SK-N-SH (cell line): ENCODE data around the gene MAGEC3.

Experiments
- CTCF ChIP-seq: fragments of 200-600 bp; sonication (generic); IDR thresholded peaks from 2 replicates; pipeline ENCODE4 v1.6.1; 2017; ENCODE audit warnings: antibody characterized with exemption, mild to moderate bottlenecking, moderate library complexity
- FOXM1 ChIP-seq: IDR thresholded peaks from 2 replicates; pipeline ENCODE4 v1.4.0; 2012; ENCODE audit warnings: low read depth, mild to moderate bottlenecking
- POLR2AphosphoS5 ChIP-seq: IDR thresholded peaks from 2 replicates; pipeline ENCODE4 v1.6.1; 2012; ENCODE audit warnings: low read depth, low read length
- RXRA ChIP-seq: IDR thresholded peaks from 2 replicates; pipeline ENCODE4 v1.4.0; 2012; ENCODE audit warnings: low read depth, mild to moderate bottlenecking, borderline replicate concordance
- TAF1 ChIP-seq: IDR thresholded peaks from 2 replicates; pipeline ENCODE4 v1.6.1; 2012; ENCODE audit warnings: low read depth, mild to moderate bottlenecking, low read length, moderate library complexity, borderline replicate concordance

GRCh38 chrX:141814213-141814857 lies 23.8 kb upstream of the MAGEC3 start:
- TF ChIP-seq CTCF (no peak), RXRA (no peak), TAF1 (no peak), POLR2AphosphoS5 (no peak), FOXM1 (no peak)
